HepG2 (cell line): ENCODE data around the gene GALNT17. TPM values are rescaled to one million over a fixed set of nuclear protein-coding genes. Genes with fewer than 3 reads are reported as not detected.

Source experiments
- ATAC-seq: fragments of 200-7000 bp; cut with Tn5 transposase; 3 replicates; pipeline ENCODE4 v1.9.1; 2020; ENCODE audit warnings: mild to moderate bottlenecking, moderate library complexity
- BruUV-seq: library from RNA; stranded (reverse); fragments of 400-500 nt; replicated peaks from 2 replicates; lab custom pipeline; 2021; lab: Mats Ljungman, UMichigan
- CTCF ChIA-PET: fragments of 300-600 bp; formaldehyde crosslinking; extraction: SDS; loops from one replicate; lab custom pipeline; 2021; ENCODE audit warnings: low total read pairs, inconsistent platforms, low intra/inter-chr PET ratio; lab: Yijun Ruan, JAX
- POLR2A ChIA-PET: fragments of 350-600 bp; sonication (Branson Sonifier 250); formaldehyde crosslinking; loops from one replicate; lab custom pipeline; 2020; ENCODE audit warnings: antibody characterized with exemption, inconsistent platforms; lab: Yijun Ruan, JAX
- DNase-seq: peaks from one replicate; pipeline ENCODE4 v3.0.0-alpha.2; 2015; ENCODE audit warnings: low spot score
- FAIRE-seq: peaks from 3 replicates; lab custom pipeline; 2011; peaks lifted over from hg19 to GRCh38; lab: Jason Lieb, UNC
- H2AFZ ChIP-seq: one replicate; pipeline ENCODE4 v1.6.1; 2011; ENCODE audit warnings: low read length, inconsistent platforms
- H3K27ac ChIP-seq: fragments of 300-600 bp; 3 replicates; pipeline ENCODE4 v1.8.0; 2011; ENCODE audit warnings: mixed run types, mild to moderate bottlenecking, mixed read lengths, low read length, inconsistent platforms; ENCODE audit not compliant: insufficient read depth; ENCODE audit errors: extremely low read length
- H3K27me3 ChIP-seq, 2 experiments: fragments of 200-600 bp in 1 of 2; 2 replicates in 1 of 2; 3 replicates in 1 of 2; pipeline versions ENCODE4 v1.6.0 to v1.8.0; 2011; ENCODE audit warnings: low read length in 2 of 2, mild to moderate bottlenecking in 2 of 2, moderate library complexity in 2 of 2, inconsistent platforms in 1 of 2; ENCODE audit not compliant: insufficient read depth in 2 of 2, control insufficient read depth in 1 of 2
- H3K36me3 ChIP-seq, 2 experiments: fragments of 200-600 bp in 1 of 2; replicated peaks in 1 of 2; 2 replicates in 1 of 2; 3 replicates in 1 of 2; pipeline versions ENCODE4 v1.5.1 to v1.8.0; 2011; ENCODE audit warnings: low read length in 2 of 2, inconsistent platforms in 1 of 2; ENCODE audit not compliant: insufficient read depth in 2 of 2, control insufficient read depth in 1 of 2
- H3K4me1 ChIP-seq: 2 replicates; pipeline ENCODE4 v1.5.1; 2012; ENCODE audit warnings: low read length, inconsistent platforms; ENCODE audit not compliant: insufficient read depth
- H3K4me2 ChIP-seq: 2 replicates; pipeline ENCODE4 v1.6.0; 2011; ENCODE audit warnings: low read depth, low read length, inconsistent platforms
- H3K4me3 ChIP-seq, 3 experiments: fragments of 200-600 bp in 1 of 3; sonication (generic), shearing (Covaris generic) in 1 of 3; replicated peaks in 1 of 3; 2 replicates each; pipeline ENCODE4 v1.5.1; 2011 to 2016; ENCODE audit warnings: low read length in 3 of 3, inconsistent platforms in 2 of 3, low read depth in 2 of 3, mild to moderate bottlenecking in 2 of 3, control low read depth in 1 of 3, mixed read lengths in 1 of 3; ENCODE audit not compliant: insufficient read depth in 1 of 3
- H3K79me2 ChIP-seq: one replicate; pipeline ENCODE4 v1.6.1; 2011; ENCODE audit warnings: low read length, inconsistent platforms; ENCODE audit not compliant: insufficient read depth
- H3K9ac ChIP-seq: 2 replicates; pipeline ENCODE4 v1.6.0; 2011; ENCODE audit warnings: mild to moderate bottlenecking, low read depth, low read length, inconsistent platforms; ENCODE audit not compliant: insufficient read depth
- H3K9me3 ChIP-seq: 2 replicates; pipeline ENCODE4 v1.5.1; 2012; ENCODE audit warnings: mild to moderate bottlenecking, low read length
- H4K20me1 ChIP-seq: 2 replicates; pipeline ENCODE4 v1.6.0; 2011; ENCODE audit warnings: inconsistent platforms, mild to moderate bottlenecking, low read length, moderate library complexity; ENCODE audit not compliant: insufficient read depth
- ATF5 ChIP-seq: sonication (generic); formaldehyde crosslinking; IDR thresholded peaks from 2 replicates; pipeline ENCODE4 v1.4.0; 2020; ENCODE audit warnings: mild to moderate bottlenecking, low read depth, missing genetic modification reagents
- EHMT2 ChIP-seq: fragments of 200-600 bp; sonication (generic); IDR thresholded peaks from 2 replicates; pipeline ENCODE4 v1.7.0; 2017; ENCODE audit warnings: antibody characterized with exemption, low read depth, low read length, borderline replicate concordance
- ERF ChIP-seq: IDR thresholded peaks from 2 replicates; pipeline ENCODE4 v1.6.1; 2018; ENCODE audit warnings: missing biosample characterization, missing genetic modification reagents
- FOXC1 ChIP-seq: sonication (generic); formaldehyde crosslinking; IDR thresholded peaks from 2 replicates; pipeline ENCODE4 v1.8.0; 2022; ENCODE audit warnings: mild to moderate bottlenecking, missing genetic modification reagents, borderline replicate concordance
- HOXD1 ChIP-seq: sonication (generic); formaldehyde crosslinking; IDR thresholded peaks from 2 replicates; pipeline ENCODE4 v1.5.0; 2020; ENCODE audit warnings: missing genetic modification reagents
- KLF13 ChIP-seq: sonication (generic); formaldehyde crosslinking; IDR thresholded peaks from 2 replicates; pipeline ENCODE4 v1.4.0; 2020; ENCODE audit warnings: mild to moderate bottlenecking, missing genetic modification reagents
- MEIS1 ChIP-seq: sonication (generic); formaldehyde crosslinking; IDR thresholded peaks from 2 replicates; pipeline ENCODE4 v1.9.0; 2021; ENCODE audit warnings: mild to moderate bottlenecking, missing genetic modification reagents, moderate library complexity, borderline replicate concordance
- TMF1 ChIP-seq: sonication (generic); formaldehyde crosslinking; IDR thresholded peaks from 2 replicates; pipeline ENCODE4 v1.8.1; 2022; ENCODE audit warnings: low read depth, missing genetic modification reagents
- TP53 ChIP-seq: sonication (generic); formaldehyde crosslinking; conservative IDR thresholded peaks from 2 replicates; pipeline ENCODE4 v1.4.0; 2020; ENCODE audit warnings: missing genetic modification reagents
- ZFP91 ChIP-seq: sonication (generic); formaldehyde crosslinking; IDR thresholded peaks from 2 replicates; pipeline ENCODE4 v1.9.0; 2022; ENCODE audit warnings: missing genetic modification reagents, mild to moderate bottlenecking, borderline replicate concordance
- ZFYVE20 ChIP-seq: sonication (generic); formaldehyde crosslinking; IDR thresholded peaks from 2 replicates; pipeline ENCODE4 v1.8.0; 2023; ENCODE audit warnings: low read depth, mild to moderate bottlenecking, moderate library complexity, missing genetic modification reagents, borderline replicate concordance
- ZIK1 ChIP-seq: sonication (generic); formaldehyde crosslinking; IDR thresholded peaks from 2 replicates; pipeline ENCODE4 v1.5.0; 2020; ENCODE audit warnings: mild to moderate bottlenecking, low read depth, missing genetic modification reagents, borderline replicate concordance
- WGBS: methylation state at CpG from one replicate; pipeline ENCODE4 v1.1.6; 2017; ENCODE audit warnings: low lambda C conversion rate; 5-methylcytosine and 5-hydroxymethylcytosine counted together
- in situ Hi-C: cut with HindIII; loops from 2 replicates; pipeline ENCODE4 v1.10.0; 2017; ENCODE audit warnings: low pct_unique_long_range_greater_than_20kb; ENCODE audit not compliant: extremely low pct_ligation_motif_present
- intact Hi-C: fragments of 100-400 bp; cut with micrococcal nuclease; formaldehyde crosslinking; loops from one replicate; pipeline ENCODE4 v1.10.0; 2022; ENCODE audit not compliant: unreplicated experiment
- polyA plus RNA-seq, 8 experiments: library from polyadenylated mRNA; depleted of rRNA in 3 of 8; stranded (reverse) in 7 of 8; unstranded in 1 of 8; fragments of >200 nt; fragmentation: Illumina TruSeq in 4 of 8; extraction: Trizol in 4 of 8; gene quantifications; 2 replicates each; pipeline versions ENCODE4 v1.2.1 to v1.2.3, GENCODE V29; 2011 to 2016; ENCODE audit warnings: low read depth in 4 of 8, missing spikeins in 1 of 8, mixed read lengths in 1 of 8; ENCODE audit not compliant: insufficient read depth in 1 of 8
- total RNA-seq, 5 experiments: library from RNA; depleted of rRNA; stranded (reverse); fragments of >200 nt; fragmentation: Illumina TruSeq; extraction: Trizol; gene quantifications; 2 replicates each; pipeline ENCODE4 v1.2.3, GENCODE V29; 2016; ENCODE audit warnings: low read depth in 1 of 5

Gene GALNT17
- total and polyA plus RNA-seq, 2 of the 13 experiments (the other 11 are each of a cell fraction or from before 2014, with no cell fraction given) = not detected

GRCh38 chr7:71696511-71696910 is 564.6 kb downstream of the GALNT17 start:
- Histone ChIP-seq H3K4me2 (no peak overlapping the region), H3K9me3 (no peaks in the 10 kb centered on the region), H2AFZ (no peak overlapping the region), H3K4me3 (no peak overlapping the region), H3K27ac (no peak overlapping the region), H4K20me1 (no peaks in the 10 kb centered on the region), H3K79me2 (no peaks in the 10 kb centered on the region), H3K27me3 (no peaks in the 10 kb centered on the region), H3K36me3 (no peaks in the 10 kb centered on the region), H3K9ac (no peak overlapping the region), H3K4me1 (no peaks in the 10 kb centered on the region)
- FAIRE-seq = no peak
- in situ Hi-C loops (no loop called here), intact Hi-C loops (no loop called here)
- WGBS = 0% methylated on average over 2 of the region's 2 CpGs
- BruUV-seq = no TSS peak
- CTCF ChIA-PET = no interaction called here
- DNase-seq = no peak
- POLR2A ChIA-PET = no interaction called here
- TF ChIP-seq ZFYVE20 (CRISPR knock-in tag) (no peak), ZFP91 (no peak), ATF5 (no peak), MEIS1 (CRISPR knock-in tag) (no peak), KLF13 (CRISPR knock-in tag) (no peak), EHMT2 (no peak), HOXD1 (no peak), ZIK1 (CRISPR knock-in tag) (no peak), TP53 (CRISPR knock-in tag) (no peak), FOXC1 (CRISPR knock-in tag) (no peak), TMF1 (CRISPR knock-in tag) (no peak), ERF (no peak)
- no peak for ATAC-seq
